ENCODE results near the gene DENND4B. TPM values are rescaled to one million over a fixed set of nuclear protein-coding genes. Genes with fewer than 3 reads are reported as not detected.

DENND4B gene
- total and polyA plus RNA-seq, 4 donors = 9.7 to 27.2 (median 11.6) TPM

GRCh38 chr1:153962088-153963029 lies 15.8 kb upstream of the DENND4B start:
- H3K9ac ChIP-seq (ENCODE audit: low read depth in 1 of 2, low read length in 2 of 2) = peak overlapping the region; percentile 77 to 78
- H3K27ac ChIP-seq (ENCODE audit: low read depth in 1 of 2, low read length in 2 of 2) = peak overlapping the region; percentile 94 to 95
- peaks cover 0 to 8% (median 1%) of the 10 kb centered on the region in 4 donors for H3K36me3 ChIP-seq (ENCODE audit: control insufficient read depth in 4 of 4, insufficient read depth in 3 of 4, low read depth in 1 of 4, low read length in 3 of 4)
- DNase-seq (ENCODE audit: low spot score) = no peak
- H3K4me1 ChIP-seq (ENCODE audit: control insufficient read depth in 4 of 4, insufficient read depth in 4 of 4, low read length in 3 of 4) = peaks cover 7 to 44% (median 35%) of the 10 kb centered on the region in 4 donors
- peak overlapping the region; percentile 45 to 71 (median 69) for H3K4me3 ChIP-seq (ENCODE audit: low read depth in 1 of 3, low read length in 3 of 3)
- TF ChIP-seq SP1 (IDR thresholded peaks at IDR 0.05) (no peak), JUND (IDR thresholded peaks at IDR 0.05) (peak in 1 of 2 donors; percentile 72), GABPA (IDR thresholded peaks at IDR 0.05 in 1 of 2, conservative IDR thresholded peaks at IDR 0.05 in 1 of 2) (no peak)
- no peaks in the 10 kb centered on the region for H3K9me3 ChIP-seq (ENCODE audit: control insufficient read depth in 4 of 4, low read length in 3 of 4)
- no peaks in the 10 kb centered on the region for H3K27me3 ChIP-seq (ENCODE audit: control insufficient read depth in 4 of 4, insufficient read depth in 4 of 4, low read length in 3 of 4)
- 62% methylated on average over 16 of the region's 16 CpGs for WGBS

GRCh38 chr1:153961421-153961820 lies 14.9 kb upstream of the DENND4B start:
- no peaks in the 10 kb centered on the region for H3K9me3 ChIP-seq (ENCODE audit: control insufficient read depth in 4 of 4, low read length in 3 of 4)
- TF ChIP-seq CTCF (IDR thresholded peaks at IDR 0.05; ENCODE audit: low read depth, low read length, missing input control) (no peak), YY1 (IDR thresholded peaks at IDR 0.05) (no peak), RXRA (IDR thresholded peaks at IDR 0.05) (no peak), TAF1 (conservative IDR thresholded peaks at IDR 0.05) (no peak), HNF4A (conservative IDR thresholded peaks at IDR 0.05) (no peak)
- 77% methylated on average over 4 of the region's 4 CpGs for WGBS
- H3K27ac ChIP-seq (ENCODE audit: low read depth in 1 of 2, low read length in 2 of 2) = no peak overlapping the region
- H3K4me3 ChIP-seq (ENCODE audit: low read depth in 1 of 3, low read length in 3 of 3) = no peak overlapping the region
- peaks cover 0 to 8% (median 1%) of the 10 kb centered on the region in 4 donors for H3K36me3 ChIP-seq (ENCODE audit: control insufficient read depth in 4 of 4, insufficient read depth in 3 of 4, low read depth in 1 of 4, low read length in 3 of 4)
- DNase-seq (ENCODE audit: low spot score) = no peak
- H3K4me1 ChIP-seq (ENCODE audit: control insufficient read depth in 4 of 4, insufficient read depth in 4 of 4, low read length in 3 of 4) = peaks cover 12 to 52% (median 41%) of the 10 kb centered on the region in 4 donors
- no peak overlapping the region for H3K9ac ChIP-seq (ENCODE audit: low read depth in 1 of 2, low read length in 2 of 2)
- no peaks in the 10 kb centered on the region for H3K27me3 ChIP-seq (ENCODE audit: control insufficient read depth in 4 of 4, insufficient read depth in 4 of 4, low read length in 3 of 4)

GRCh38 chr1:153960206-153960605 lies 13.7 kb upstream of the DENND4B start:
- H3K9ac ChIP-seq (ENCODE audit: low read depth in 1 of 2, low read length in 2 of 2) = no peak overlapping the region
- no peak for DNase-seq (ENCODE audit: low spot score)
- peaks cover 11 to 56% (median 44%) of the 10 kb centered on the region in 4 donors for H3K4me1 ChIP-seq (ENCODE audit: control insufficient read depth in 4 of 4, insufficient read depth in 4 of 4, low read length in 3 of 4)

More at GRCh38 chr1:153960206-153960605, 13.7 kb upstream of the DENND4B start:
- WGBS = 95% methylated on average over 11 of the region's 11 CpGs
- H3K4me3 ChIP-seq (ENCODE audit: low read depth in 1 of 3, low read length in 3 of 3) = no peak overlapping the region
- H3K27me3 ChIP-seq (ENCODE audit: control insufficient read depth in 4 of 4, insufficient read depth in 4 of 4, low read length in 3 of 4) = no peaks in the 10 kb centered on the region
- TF ChIP-seq REST (IDR thresholded peaks at IDR 0.05) = no peak
- TF ChIP-seq MAX (IDR thresholded peaks at IDR 0.05) = no peak
- TF ChIP-seq FOXA1 (IDR thresholded peaks at IDR 0.05) = no peak
- TF ChIP-seq HNF4A (conservative IDR thresholded peaks at IDR 0.05) = no peak
- no peak for TF ChIP-seq SP1 (IDR thresholded peaks at IDR 0.05)
- TF ChIP-seq EGR1 (IDR thresholded peaks at IDR 0.05; ENCODE audit: low read depth in 2 of 2) = no peak
- no peak for TF ChIP-seq ATF3 (IDR thresholded peaks at IDR 0.05)
- no peak for TF ChIP-seq FOXA2 (IDR thresholded peaks at IDR 0.05)
- peaks cover 0 to 8% (median 1%) of the 10 kb centered on the region in 4 donors for H3K36me3 ChIP-seq (ENCODE audit: control insufficient read depth in 4 of 4, insufficient read depth in 3 of 4, low read depth in 1 of 4, low read length in 3 of 4)
- no peaks in the 10 kb centered on the region for H3K9me3 ChIP-seq (ENCODE audit: control insufficient read depth in 4 of 4, low read length in 3 of 4)
- H3K27ac ChIP-seq (ENCODE audit: low read depth in 1 of 2, low read length in 2 of 2) = no peak overlapping the region
